ENCODE results near the gene CCNL2. TPM values are rescaled to one million over a fixed set of nuclear protein-coding genes. Genes with fewer than 3 reads are reported as not detected.
A peak's percentile ranks its signal among the peaks of the same experiment; 100 is the strongest.
"Not testable (repeated sequence)": the region's sequence is repeated elsewhere in the genome, so short reads cannot be mapped to it uniquely, and the experiment has no call there.

The CCNL2 gene
- total RNA-seq, result 138 and 139 TPM in 2 replicates

GRCh38 chr1:1399187-1399871 is at the start of gene CCNL2:
Gene CCNL2, minus strand, starts transcription at chr1:1399335. Its CDS starts 29 bp downstream, at chr1:1399306.
- Mint-ChIP-seq H3K4me1 (ENCODE audit: low read depth) (peaks cover 37% of the 10 kb centered on the region), H3K9me3 (no peaks in the 10 kb centered on the region), H3K36me3 (ENCODE audit: low read depth) (peaks cover 45% of the 10 kb centered on the region), H3K27ac (peak within 1 kb of the TSS; percentile 76), H3K27me3 (ENCODE audit: insufficient read depth) (no peaks in the 10 kb centered on the region), H3K4me3 (peak within 1 kb of the TSS; percentile 95)
- intact Hi-C loops (cut with micrococcal nuclease), result loop anchor here (1.0 to 5.0 kb wide), 8 partner anchors 8 to 325 kb away; partner anchors contain the start of genes ACAP3, ATAD3A, ATAD3B and AURKAIP1
- peak; percentile 99 for DNase-seq (ENCODE audit: low spot score)

- DNase-seq (ENCODE audit: low spot score); H3K9me3 Mint-ChIP-seq; H3K27me3 Mint-ChIP-seq (ENCODE audit: insufficient read depth); intact Hi-C loops (cut with micrococcal nuclease); H3K27ac Mint-ChIP-seq; H3K36me3 Mint-ChIP-seq (ENCODE audit: low read depth); H3K4me3 Mint-ChIP-seq; H3K4me1 Mint-ChIP-seq (ENCODE audit: low read depth): not testable (repeated sequence)
Observed at GRCh38 chr1:1446631-1447030, 47.5 kb upstream of the CCNL2 start.

- Mint-ChIP-seq H3K9me3 (no peaks in the 10 kb centered on the region), H3K4me1 (ENCODE audit: low read depth) (no peaks in the 10 kb centered on the region), H3K36me3 (ENCODE audit: low read depth) (no peaks in the 10 kb centered on the region), H3K4me3 (no peak overlapping the region), H3K27ac (no peak overlapping the region), H3K27me3 (ENCODE audit: insufficient read depth) (no peaks in the 10 kb centered on the region)
- intact Hi-C loops (cut with micrococcal nuclease), result no loop called here
- DNase-seq (ENCODE audit: low spot score), result no peak
Observed at GRCh38 chr1:1442069-1442770, 43.1 kb upstream of the CCNL2 start.

- intact Hi-C loops (cut with micrococcal nuclease), result loop anchor here (2.0 kb wide), 2 partner anchors 34 to 42 kb away; partner anchors contain the start of genes CCNL2 and MRPL20
- Mint-ChIP-seq H3K9me3 (no peaks in the 10 kb centered on the region), H3K27ac (no peak overlapping the region), H3K27me3 (ENCODE audit: insufficient read depth) (peaks cover 2% of the 10 kb centered on the region), H3K4me1 (ENCODE audit: low read depth) (no peaks in the 10 kb centered on the region), H3K4me3 (no peak overlapping the region), H3K36me3 (ENCODE audit: low read depth) (no peaks in the 10 kb centered on the region)
- peak; percentile 30 for DNase-seq (ENCODE audit: low spot score)
Observed at GRCh38 chr1:1441002-1441888, 42.1 kb upstream of the CCNL2 start.

GRCh38 chr1:1440262-1441001 is 41.3 kb upstream of the CCNL2 start:
- no peak overlapping the region for H3K4me3 Mint-ChIP-seq
- DNase-seq (ENCODE audit: low spot score), result no peak
- H3K9me3 Mint-ChIP-seq, result no peaks in the 10 kb centered on the region
- peaks cover 2% of the 10 kb centered on the region for H3K27me3 Mint-ChIP-seq (ENCODE audit: insufficient read depth)
- no peaks in the 10 kb centered on the region for H3K4me1 Mint-ChIP-seq (ENCODE audit: low read depth)
- no peak overlapping the region for H3K27ac Mint-ChIP-seq
- intact Hi-C loops (cut with micrococcal nuclease), result loop anchor here (2.0 kb wide), 2 partner anchors 34 to 42 kb away; partner anchors contain the start of genes CCNL2 and MRPL20
- no peaks in the 10 kb centered on the region for H3K36me3 Mint-ChIP-seq (ENCODE audit: low read depth)

GRCh38 chr1:1439546-1440261 is 40.6 kb upstream of the CCNL2 start:
- H3K4me3 Mint-ChIP-seq, result no peak overlapping the region
- no peak for DNase-seq (ENCODE audit: low spot score)
- intact Hi-C loops (cut with micrococcal nuclease), result loop anchor here (2.0 kb wide), 2 partner anchors 33 to 41 kb away; partner anchors contain the start of genes CCNL2 and MRPL20
- no peaks in the 10 kb centered on the region for H3K9me3 Mint-ChIP-seq
- no peak overlapping the region for H3K27ac Mint-ChIP-seq
- peaks cover 2% of the 10 kb centered on the region for H3K27me3 Mint-ChIP-seq (ENCODE audit: insufficient read depth)
- no peaks in the 10 kb centered on the region for H3K4me1 Mint-ChIP-seq (ENCODE audit: low read depth)
- no peaks in the 10 kb centered on the region for H3K36me3 Mint-ChIP-seq (ENCODE audit: low read depth)

GRCh38 chr1:1438531-1439381 is 39.6 kb upstream of the CCNL2 start:
- Mint-ChIP-seq H3K4me1 (ENCODE audit: low read depth) (no peaks in the 10 kb centered on the region), H3K27me3 (ENCODE audit: insufficient read depth) (peaks cover 2% of the 10 kb centered on the region), H3K4me3 (no peak overlapping the region), H3K36me3 (ENCODE audit: low read depth) (no peaks in the 10 kb centered on the region), H3K9me3 (no peaks in the 10 kb centered on the region), H3K27ac (no peak overlapping the region)
- DNase-seq (ENCODE audit: low spot score), result no peak
- intact Hi-C loops (cut with micrococcal nuclease), result no loop called here

GRCh38 chr1:1437904-1438376 is 38.8 kb upstream of the CCNL2 start:
- Mint-ChIP-seq H3K36me3 (ENCODE audit: low read depth) (no peaks in the 10 kb centered on the region), H3K4me3 (no peak overlapping the region)
- intact Hi-C loops (cut with micrococcal nuclease), result no loop called here

GRCh38 chr1:1437033-1437903 is 38.1 kb upstream of the CCNL2 start:
- Mint-ChIP-seq H3K4me1 (ENCODE audit: low read depth) (no peaks in the 10 kb centered on the region), H3K9me3 (no peaks in the 10 kb centered on the region), H3K27me3 (ENCODE audit: insufficient read depth) (peaks cover 2% of the 10 kb centered on the region), H3K4me3 (no peak overlapping the region), H3K27ac (no peak overlapping the region), H3K36me3 (ENCODE audit: low read depth) (no peaks in the 10 kb centered on the region)
- intact Hi-C loops (cut with micrococcal nuclease), result no loop called here
- no peak for DNase-seq (ENCODE audit: low spot score)

More at GRCh38 chr1:1437904-1438376, 38.8 kb upstream of the CCNL2 start:
- peaks cover 2% of the 10 kb centered on the region for H3K27me3 Mint-ChIP-seq (ENCODE audit: insufficient read depth)
- no peaks in the 10 kb centered on the region for H3K9me3 Mint-ChIP-seq
- H3K27ac Mint-ChIP-seq, result no peak overlapping the region
- no peaks in the 10 kb centered on the region for H3K4me1 Mint-ChIP-seq (ENCODE audit: low read depth)
- DNase-seq (ENCODE audit: low spot score), result no peak

GRCh38 chr1:1436630-1437032 is 37.5 kb upstream of the CCNL2 start:
- Mint-ChIP-seq H3K27me3 (ENCODE audit: insufficient read depth) (peaks cover 2% of the 10 kb centered on the region), H3K4me1 (ENCODE audit: low read depth) (no peaks in the 10 kb centered on the region), H3K27ac (no peak overlapping the region), H3K9me3 (no peaks in the 10 kb centered on the region), H3K36me3 (ENCODE audit: low read depth) (no peaks in the 10 kb centered on the region), H3K4me3 (peak overlapping the region; percentile 51)
- no peak for DNase-seq (ENCODE audit: low spot score)
- intact Hi-C loops (cut with micrococcal nuclease), result no loop called here
